LHCN-M2 (cell line): ENCODE measurements around the gene LPIN2. TPM values are rescaled to one million over a fixed set of nuclear protein-coding genes. Genes with fewer than 3 reads are reported as not detected.
"Not testable (repeated sequence)": the region's sequence is repeated elsewhere in the genome, so short reads cannot be mapped to it uniquely, and the experiment has no call there.

ENCODE experiments used
- DNase-seq: peaks from one replicate; pipeline ENCODE4 v3.0.0-alpha.2; 2012; ENCODE audit warnings: low read depth
- total RNA-seq: library from RNA; depleted of rRNA; stranded (reverse); fragments of >200 nt; gene quantifications from 2 replicates; pipeline ENCODE4 v1.2.3, GENCODE V29; 2014

LPIN2 gene
- total RNA-seq, 1 experiment from 2014 or later: 38.9 TPM

- DNase-seq: no peak
Measured at GRCh38 chr18:3046216-3046808, 33.4 kb upstream of the LPIN2 start.

GRCh38 chr18:3044931-3045698, 32.2 kb upstream of the LPIN2 start:
- DNase-seq: no peak

GRCh38 chr18:3042379-3042778, 29.4 kb upstream of the LPIN2 start:
- no peak for DNase-seq

- no peak for DNase-seq
Measured at GRCh38 chr18:3041843-3042242, 28.9 kb upstream of the LPIN2 start.

GRCh38 chr18:3040881-3041280, 27.9 kb upstream of the LPIN2 start:
- DNase-seq: no peak

GRCh38 chr18:3040173-3040572, 27.2 kb upstream of the LPIN2 start:
- DNase-seq: no peak

- DNase-seq: peak; percentile 57
Measured at GRCh38 chr18:3037423-3037915, 24.5 kb upstream of the LPIN2 start.

- DNase-seq: no peak
Measured at GRCh38 chr18:3036108-3036507, 23.2 kb upstream of the LPIN2 start.

- no peak for DNase-seq
Measured at GRCh38 chr18:3035635-3036034, 22.7 kb upstream of the LPIN2 start.

- no peak for DNase-seq
Measured at GRCh38 chr18:3032721-3033120, 19.8 kb upstream of the LPIN2 start.

GRCh38 chr18:3029215-3029952, 16.4 kb upstream of the LPIN2 start:
- DNase-seq: no peak

- DNase-seq: not testable (repeated sequence)
Measured at GRCh38 chr18:3028115-3028514, 15.2 kb upstream of the LPIN2 start.

GRCh38 chr18:3027370-3027891, 14.5 kb upstream of the LPIN2 start:
- DNase-seq: no peak

GRCh38 chr18:3025544-3025943, 12.6 kb upstream of the LPIN2 start:
- no peak for DNase-seq

GRCh38 chr18:3023603-3024002, 10.7 kb upstream of the LPIN2 start:
- DNase-seq: not testable (repeated sequence)

GRCh38 chr18:3016585-3017297, 3.8 kb upstream of the LPIN2 start:
- DNase-seq: no peak

GRCh38 chr18:3015851-3016250, 2.9 kb upstream of the LPIN2 start:
- DNase-seq: no peak

GRCh38 chr18:3015204-3015592, 2.3 kb upstream of the LPIN2 start:
- DNase-seq: peak; percentile 68

- DNase-seq: no peak
Measured at GRCh38 chr18:3014503-3015203, 1.7 kb upstream of the LPIN2 start.

GRCh38 chr18:3012136-3013023, 564 bp downstream of the LPIN2 start:
- DNase-seq: peak; percentile 18
